NK-92 treated with Interleukin-12 subunit alpha and Interleukin-12 subunit beta, amount 100 ng/mL, for 24 hours (cell line): Measurements from ENCODE around the gene MFRP.

Experiments used
- DNase-seq: peaks from one replicate; lab custom pipeline; 2025; lab: John Stamatoyannopoulos, UW

The MFRP gene

DNA sequence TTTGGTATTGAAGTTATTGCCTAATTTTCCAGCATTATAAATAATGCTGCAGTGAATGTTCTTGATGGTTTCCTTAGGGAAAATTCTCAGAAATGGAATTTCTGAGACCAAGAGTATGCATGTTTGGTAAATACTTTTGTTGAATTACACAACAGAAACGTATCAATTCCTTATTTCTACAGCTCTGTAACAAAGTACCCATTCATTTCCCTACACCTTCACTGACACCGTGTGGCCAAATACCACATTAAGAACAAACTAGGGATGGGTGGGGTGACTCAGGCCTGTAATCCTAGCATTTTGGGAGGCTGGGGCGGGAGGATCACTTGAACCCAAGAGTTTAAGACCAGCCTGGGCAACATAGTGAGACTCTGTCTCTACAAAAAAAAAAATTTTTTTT, 51.3 kb downstream of the MFRP start:
- no peak for DNase-seq

DNA sequence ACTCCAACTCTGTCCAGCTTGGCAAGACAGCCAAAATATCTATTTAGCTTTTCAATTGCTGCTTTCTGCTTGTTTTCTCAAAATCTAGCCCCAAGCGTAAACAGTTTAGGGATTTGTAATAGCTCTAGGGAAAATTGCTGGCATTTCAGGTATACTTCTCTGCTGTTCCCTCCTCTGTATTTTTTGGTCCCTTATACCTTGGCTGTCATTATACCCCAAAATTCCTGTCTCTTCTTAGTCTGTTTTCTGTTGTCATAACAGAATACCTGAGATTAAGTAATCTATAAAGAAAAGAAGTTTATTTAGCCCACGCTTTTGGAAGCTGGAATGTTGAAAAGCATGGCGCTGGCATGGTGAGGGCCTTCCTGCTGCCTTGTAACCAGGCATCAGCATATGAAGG, 53.0 kb downstream of the MFRP start:
- no peak for DNase-seq

DNA sequence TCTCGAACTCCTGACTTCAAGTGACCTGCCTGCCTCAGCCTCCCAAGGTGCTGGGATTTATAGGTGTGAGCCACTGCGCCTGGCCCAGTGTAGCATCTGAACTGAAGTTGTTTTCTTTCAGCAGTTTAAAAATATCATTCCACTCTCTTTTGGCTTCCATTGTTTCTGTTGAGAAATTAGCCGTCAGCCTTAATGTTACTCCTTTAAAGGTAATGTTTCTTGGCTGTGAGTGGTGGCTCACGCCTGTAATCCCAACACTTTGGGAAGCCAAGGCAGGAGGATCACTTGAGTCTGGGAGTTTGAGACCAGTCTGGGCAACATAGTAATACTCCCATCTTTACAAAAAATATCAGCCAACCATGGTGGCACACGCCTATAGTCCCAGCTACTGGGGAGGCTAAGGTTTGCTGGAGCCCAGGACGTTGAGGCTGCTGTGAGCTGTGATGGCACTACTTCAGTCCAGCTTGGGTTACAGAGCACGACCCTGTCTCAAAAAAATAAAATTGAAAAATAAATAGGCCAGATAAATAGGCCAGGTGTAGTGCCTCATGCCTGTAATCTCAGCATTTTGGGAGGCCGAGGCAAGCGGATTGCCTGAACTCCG, 55.5 kb downstream of the MFRP start:
- no peak for DNase-seq
